GM19193 (cell line): ENCODE data around the gene DNAJB1.

ENCODE experiments used
- POLR2A ChIP-seq: IDR thresholded peaks from 4 replicates; pipeline ENCODE4 v1.6.1; 2011; ENCODE audit not compliant: insufficient read depth, insufficient read length; ENCODE audit errors: extremely low read depth

Gene DNAJB1

DNA sequence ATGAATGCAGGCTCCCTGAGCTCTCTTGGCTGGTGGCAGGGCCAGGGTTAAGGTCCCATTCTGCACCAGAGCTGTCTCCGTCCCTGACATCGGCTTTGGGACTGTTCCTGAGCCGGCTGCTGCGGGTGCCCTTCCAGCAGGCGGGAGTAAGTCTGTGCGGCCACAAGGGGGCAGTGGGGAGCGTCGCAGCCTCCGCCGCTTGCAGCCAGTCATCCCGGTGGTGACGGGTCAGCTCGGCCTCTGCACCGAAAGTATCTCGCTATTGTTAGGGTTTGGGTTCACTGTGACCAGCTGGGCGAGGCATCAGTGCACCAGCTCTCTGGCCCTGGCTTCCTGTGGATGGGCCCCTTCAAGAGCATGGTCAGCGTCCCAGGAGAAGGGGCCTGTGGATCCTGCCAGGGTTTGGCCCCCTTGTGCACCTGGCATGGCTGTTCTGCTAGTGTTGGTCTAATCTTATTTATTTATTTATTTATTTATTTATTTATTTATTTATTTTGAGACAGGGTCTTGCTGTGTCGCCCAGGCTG lies 38.5 kb upstream of the DNAJB1 start:
- no peak for TF ChIP-seq POLR2A

- no peak for TF ChIP-seq POLR2A
Measured at GRCh38 chr19:14555918-14556661, 37.9 kb upstream of the DNAJB1 start.

DNA sequence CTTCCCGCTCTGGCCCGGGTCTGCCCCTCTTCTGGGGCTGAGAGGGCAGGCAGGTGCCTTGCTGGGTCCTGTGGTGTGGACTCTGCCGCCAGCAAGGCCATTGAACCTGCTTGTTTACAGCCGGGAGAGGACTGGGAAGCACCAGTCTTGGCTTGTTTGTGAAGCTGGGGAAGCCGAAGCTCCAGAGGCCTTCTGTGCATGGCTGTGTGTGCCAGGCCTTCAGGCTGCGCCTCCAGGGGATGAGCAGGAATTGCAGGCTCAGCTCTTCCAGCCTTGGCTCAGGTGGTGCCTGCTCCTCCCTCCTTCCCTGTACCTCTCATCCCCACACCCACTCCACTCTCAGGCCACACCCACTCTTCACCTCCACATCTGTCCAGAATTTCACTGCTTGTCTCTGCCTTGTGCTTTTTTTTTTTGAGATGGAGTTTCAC lies 36.2 kb upstream of the DNAJB1 start:
- no peak for TF ChIP-seq POLR2A

GRCh38 chr19:14553939-14554243 lies 35.7 kb upstream of the DNAJB1 start:
- no peak for TF ChIP-seq POLR2A

GRCh38 chr19:14553042-14553938 lies 35.1 kb upstream of the DNAJB1 start:
- TF ChIP-seq POLR2A = no peak

GRCh38 chr19:14550201-14550754 lies 32.1 kb upstream of the DNAJB1 start:
- TF ChIP-seq POLR2A = no peak

GRCh38 chr19:14545716-14546082 lies 27.5 kb upstream of the DNAJB1 start:
- TF ChIP-seq POLR2A = no peak

GRCh38 chr19:14544977-14545715 lies 26.9 kb upstream of the DNAJB1 start:
- no peak for TF ChIP-seq POLR2A

DNA sequence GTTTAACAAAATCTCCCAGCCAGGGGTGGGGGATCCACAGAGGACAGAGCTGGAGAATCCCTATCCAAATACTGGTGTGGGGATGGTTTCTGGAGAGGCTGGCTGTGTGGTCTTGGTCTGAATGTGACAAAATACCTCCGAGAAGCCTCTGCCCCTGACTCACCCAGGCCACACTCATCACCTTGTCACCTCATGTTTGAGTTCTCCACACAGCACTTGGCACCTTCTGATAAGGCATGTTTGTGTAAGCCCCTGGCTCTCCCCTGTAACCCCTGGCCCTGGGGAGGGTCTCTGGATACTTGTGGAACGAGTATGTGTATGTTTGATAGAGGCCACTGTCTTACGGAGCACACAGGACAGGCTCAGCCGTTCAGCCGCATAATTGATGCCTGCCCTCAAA lies 25.9 kb upstream of the DNAJB1 start:
- no peak for TF ChIP-seq POLR2A

GRCh38 chr19:14542711-14543328 lies 24.6 kb upstream of the DNAJB1 start:
- TF ChIP-seq POLR2A = no peak

DNA sequence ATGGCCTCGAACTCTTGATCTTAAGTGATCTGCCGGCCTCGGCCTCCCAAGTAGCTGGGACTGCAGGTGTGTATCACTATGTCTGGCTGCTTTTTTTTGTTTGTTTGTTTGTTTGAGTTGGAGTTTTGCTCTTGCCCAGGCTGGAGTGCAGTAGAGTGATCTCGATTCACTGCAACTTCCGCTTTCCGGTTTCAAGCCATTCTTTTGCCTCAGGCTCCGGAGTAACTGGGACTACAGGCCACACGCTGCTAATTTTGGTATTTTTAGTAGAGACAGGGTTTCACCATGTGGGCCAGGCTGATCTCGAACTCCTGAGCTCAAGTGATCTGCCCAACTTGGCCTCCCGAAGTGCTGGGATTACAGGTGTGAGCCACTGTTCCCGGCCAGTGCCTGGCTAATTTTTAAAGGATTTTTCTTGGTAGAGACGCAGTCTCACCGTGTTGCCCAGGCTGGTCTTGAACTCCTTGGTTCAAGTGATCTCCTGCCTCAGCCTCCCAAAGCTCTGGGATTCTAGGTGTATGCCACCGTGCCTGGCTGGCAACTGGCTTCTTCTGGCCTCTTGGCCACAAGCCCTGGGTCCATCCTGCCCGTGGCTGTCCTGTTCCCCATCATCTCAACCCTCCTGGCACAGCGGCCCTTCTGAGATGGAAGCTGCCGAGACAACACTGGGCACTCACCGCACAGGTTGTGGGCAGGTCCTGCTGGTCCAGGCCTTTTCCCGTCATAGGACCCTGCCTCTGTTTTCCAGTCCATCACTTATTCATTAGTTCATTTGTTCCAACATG lies 22.7 kb upstream of the DNAJB1 start:
- no peak for TF ChIP-seq POLR2A

- TF ChIP-seq POLR2A = no peak
Measured at GRCh38 chr19:14536926-14537692, 18.9 kb upstream of the DNAJB1 start.

- TF ChIP-seq POLR2A = no peak
Measured at GRCh38 chr19:14533450-14533849, 15.3 kb upstream of the DNAJB1 start.
